Measurements from ENCODE around the gene NINL.

The NINL gene

DNA sequence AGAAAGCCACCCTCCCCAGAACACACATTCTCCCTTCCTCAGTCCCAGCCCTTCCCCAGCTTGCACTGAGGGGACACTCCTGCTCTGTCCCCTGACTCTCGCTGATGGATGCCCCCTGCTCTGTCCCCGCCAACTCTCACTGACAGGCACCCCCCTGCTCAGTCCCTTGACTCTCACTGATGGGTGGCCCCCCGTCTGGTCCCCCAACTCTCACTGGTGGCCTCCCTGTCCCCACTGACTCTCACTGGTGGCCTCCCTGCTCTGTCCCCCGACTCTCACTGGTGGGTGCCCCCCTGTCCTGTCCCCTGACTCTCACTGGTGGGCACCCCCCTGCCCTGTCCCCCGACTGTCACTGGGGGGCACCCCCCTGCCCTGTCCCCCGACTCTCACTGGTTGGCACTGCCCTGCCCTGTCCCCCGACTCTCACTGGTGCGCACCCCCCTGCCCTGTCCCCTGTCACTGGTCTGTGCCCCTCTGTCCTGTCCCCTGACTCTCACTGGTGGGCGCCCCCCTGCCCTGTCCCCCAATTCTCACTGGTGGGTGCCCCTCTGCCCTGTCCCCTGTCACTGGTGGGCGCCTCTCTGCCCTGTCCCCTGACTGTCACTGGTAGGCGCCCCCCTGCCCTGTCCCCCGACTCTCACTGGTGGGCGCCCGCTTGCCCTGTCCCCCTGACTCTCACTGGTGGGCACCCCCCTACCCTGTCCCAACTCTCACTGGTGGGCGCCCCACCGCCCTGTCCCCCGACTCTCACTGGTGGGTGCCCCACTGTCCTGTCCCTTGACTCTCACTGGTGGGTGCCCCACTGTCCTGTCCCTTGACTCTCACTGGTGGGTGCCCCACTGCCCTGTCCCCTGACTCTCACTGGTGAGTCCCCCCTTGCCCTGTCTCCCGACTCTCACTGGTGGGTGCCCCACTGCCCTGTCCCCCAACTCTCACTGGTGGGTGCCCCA is 116.9 kb downstream of the NINL start:
- Histone ChIP-seq H3K27ac (ENCODE audit: low read depth, low read length, poor library complexity, severe bottlenecking) (no peak overlapping the region), H3K9me3 (ENCODE audit: low read length) (no peaks in the 10 kb centered on the region), H4K20me1 (ENCODE audit: insufficient read depth, low read length) (no peaks in the 10 kb centered on the region), H3K4me3 (ENCODE audit: low read depth, low read length, poor library complexity, severe bottlenecking) (no peak overlapping the region), H3K36me3 (ENCODE audit: insufficient read depth, low read length) (no peaks in the 10 kb centered on the region), H3K79me2 (ENCODE audit: insufficient read depth, low read length) (no peaks in the 10 kb centered on the region), H3K4me2 (ENCODE audit: low read length) (no peak overlapping the region), H3K9me2 (ENCODE audit: low read depth, low read length) (no peaks in the 10 kb centered on the region), H3K4me1 (ENCODE audit: insufficient read depth, low read length, severe bottlenecking) (no peaks in the 10 kb centered on the region), H2AFZ (ENCODE audit: low read length) (no peak overlapping the region), H3F3A (ENCODE audit: insufficient read depth, low read length) (no peaks in the 10 kb centered on the region), H3K27me3 (ENCODE audit: insufficient read depth, low read length) (no peaks in the 10 kb centered on the region), H3K9ac (ENCODE audit: low read length) (no peak overlapping the region)
- no peak for TF ChIP-seq EZH2 (IDR thresholded peaks at IDR 0.05; ENCODE audit: borderline replicate concordance, low read length)
- TF ChIP-seq, protein P1, sequence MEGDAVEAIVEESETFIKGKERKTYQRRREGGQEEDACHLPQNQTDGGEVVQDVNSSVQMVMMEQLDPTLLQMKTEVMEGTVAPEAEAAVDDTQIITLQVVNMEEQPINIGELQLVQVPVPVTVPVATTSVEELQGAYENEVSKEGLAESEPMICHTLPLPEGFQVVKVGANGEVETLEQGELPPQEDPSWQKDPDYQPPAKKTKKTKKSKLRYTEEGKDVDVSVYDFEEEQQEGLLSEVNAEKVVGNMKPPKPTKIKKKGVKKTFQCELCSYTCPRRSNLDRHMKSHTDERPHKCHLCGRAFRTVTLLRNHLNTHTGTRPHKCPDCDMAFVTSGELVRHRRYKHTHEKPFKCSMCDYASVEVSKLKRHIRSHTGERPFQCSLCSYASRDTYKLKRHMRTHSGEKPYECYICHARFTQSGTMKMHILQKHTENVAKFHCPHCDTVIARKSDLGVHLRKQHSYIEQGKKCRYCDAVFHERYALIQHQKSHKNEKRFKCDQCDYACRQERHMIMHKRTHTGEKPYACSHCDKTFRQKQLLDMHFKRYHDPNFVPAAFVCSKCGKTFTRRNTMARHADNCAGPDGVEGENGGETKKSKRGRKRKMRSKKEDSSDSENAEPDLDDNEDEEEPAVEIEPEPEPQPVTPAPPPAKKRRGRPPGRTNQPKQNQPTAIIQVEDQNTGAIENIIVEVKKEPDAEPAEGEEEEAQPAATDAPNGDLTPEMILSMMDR (IDR thresholded peaks at IDR 0.05; ENCODE audit: low read length), result no peak

DNA sequence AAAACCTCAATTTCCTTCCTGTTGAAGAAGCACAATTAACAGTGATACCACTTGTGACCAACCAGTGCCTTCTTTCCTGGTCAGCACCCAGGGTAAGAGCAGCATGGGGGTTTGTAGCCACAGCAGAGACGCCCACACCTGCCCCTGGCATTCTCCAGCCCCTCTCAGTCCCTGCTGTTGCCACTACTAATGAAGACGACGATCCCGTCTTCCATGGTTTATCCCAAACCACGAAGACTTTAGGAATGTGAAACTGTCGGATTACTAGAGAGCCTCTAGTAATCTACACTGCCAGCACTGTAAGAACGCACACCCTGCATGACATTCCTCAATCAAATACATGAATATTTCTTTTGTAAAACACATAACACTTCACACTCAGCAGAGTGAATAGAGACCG is 117.9 kb downstream of the NINL start:
- Histone ChIP-seq H3K9me3 (ENCODE audit: low read length) (no peaks in the 10 kb centered on the region), H3K9me2 (ENCODE audit: low read depth, low read length) (no peaks in the 10 kb centered on the region), H4K20me1 (ENCODE audit: insufficient read depth, low read length) (no peaks in the 10 kb centered on the region), H3K27ac (ENCODE audit: low read depth, low read length, poor library complexity, severe bottlenecking) (no peak overlapping the region), H3K27me3 (ENCODE audit: insufficient read depth, low read length) (no peaks in the 10 kb centered on the region), H3K36me3 (ENCODE audit: insufficient read depth, low read length) (no peaks in the 10 kb centered on the region), H2AFZ (ENCODE audit: low read length) (no peak overlapping the region), H3K4me3 (ENCODE audit: low read depth, low read length, poor library complexity, severe bottlenecking) (no peak overlapping the region), H3K4me2 (ENCODE audit: low read length) (no peak overlapping the region), H3K79me2 (ENCODE audit: insufficient read depth, low read length) (no peaks in the 10 kb centered on the region), H3K4me1 (ENCODE audit: insufficient read depth, low read length, severe bottlenecking) (no peaks in the 10 kb centered on the region), H3K9ac (ENCODE audit: low read length) (no peak overlapping the region), H3F3A (ENCODE audit: insufficient read depth, low read length) (no peaks in the 10 kb centered on the region)
- TF ChIP-seq, protein P1 (IDR thresholded peaks at IDR 0.05; ENCODE audit: low read length), result no peak
- TF ChIP-seq EZH2 (IDR thresholded peaks at IDR 0.05; ENCODE audit: borderline replicate concordance, low read length), result no peak

DNA sequence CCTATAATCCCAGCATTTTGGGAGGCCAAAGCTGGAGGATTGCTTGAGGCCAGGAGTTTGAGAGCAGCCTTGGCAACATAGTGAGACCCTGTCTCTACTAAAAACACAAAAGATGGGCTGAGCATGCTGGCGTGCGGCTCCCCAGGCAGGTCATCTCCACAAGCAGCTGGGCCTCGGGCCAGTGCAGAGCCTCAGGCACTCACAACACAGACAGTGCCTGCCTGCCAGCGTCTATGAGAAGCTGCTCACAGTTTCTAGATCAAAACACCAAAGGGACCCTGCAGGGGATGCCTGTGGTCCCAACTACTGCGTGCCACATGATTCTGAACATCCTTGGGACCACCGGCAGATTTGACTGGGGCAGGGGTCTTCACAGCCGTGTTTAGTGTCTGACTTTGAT is 118.5 kb downstream of the NINL start:
- no peaks in the 10 kb centered on the region for H3F3A ChIP-seq (ENCODE audit: insufficient read depth, low read length)
- no peaks in the 10 kb centered on the region for H3K9me3 ChIP-seq (ENCODE audit: low read length)
- H3K27ac ChIP-seq (ENCODE audit: low read depth, low read length, poor library complexity, severe bottlenecking), result no peak overlapping the region
- TF ChIP-seq EZH2 (IDR thresholded peaks at IDR 0.05; ENCODE audit: borderline replicate concordance, low read length), result no peak
- TF ChIP-seq, protein P1 (IDR thresholded peaks at IDR 0.05; ENCODE audit: low read length), result no peak
- no peak overlapping the region for H3K4me3 ChIP-seq (ENCODE audit: low read depth, low read length, poor library complexity, severe bottlenecking)
- H3K4me2 ChIP-seq (ENCODE audit: low read length), result no peak overlapping the region
- H3K4me1 ChIP-seq (ENCODE audit: insufficient read depth, low read length, severe bottlenecking), result no peaks in the 10 kb centered on the region
- H3K9me2 ChIP-seq (ENCODE audit: low read depth, low read length), result no peaks in the 10 kb centered on the region
- H3K9ac ChIP-seq (ENCODE audit: low read length), result no peak overlapping the region
- H2AFZ ChIP-seq (ENCODE audit: low read length), result no peak overlapping the region
- no peaks in the 10 kb centered on the region for H3K27me3 ChIP-seq (ENCODE audit: insufficient read depth, low read length)
- H4K20me1 ChIP-seq (ENCODE audit: insufficient read depth, low read length), result no peaks in the 10 kb centered on the region
- H3K79me2 ChIP-seq (ENCODE audit: insufficient read depth, low read length), result no peaks in the 10 kb centered on the region
- no peaks in the 10 kb centered on the region for H3K36me3 ChIP-seq (ENCODE audit: insufficient read depth, low read length)

Measured in OCI-LY1 (cell line).